H1 (cell line): ENCODE measurements around the gene FHIT. TPM values are rescaled to one million over a fixed set of nuclear protein-coding genes. Genes with fewer than 3 reads are reported as not detected.

Source experiments
- BCL11A ChIP-seq, 2 experiments: IDR thresholded peaks; one replicate each; pipeline ENCODE4 v1.6.1; 2011; ENCODE audit warnings: low read depth in 2 of 2, low read length in 2 of 2, mild to moderate bottlenecking in 2 of 2
- CHD1 ChIP-seq: IDR thresholded peaks from 2 replicates; pipeline ENCODE4 v1.6.1; 2012; ENCODE audit warnings: low read depth, low read length, improper control_type of control experiment
- CHD7 ChIP-seq: fragments of 300-600 bp; sonication (generic); IDR thresholded peaks from 2 replicates; pipeline ENCODE4 v1.7.1; 2012; ENCODE audit warnings: low read length, moderate library complexity, mild to moderate bottlenecking, inconsistent platforms; ENCODE audit not compliant: insufficient replicate concordance
- MAFK ChIP-seq: IDR thresholded peaks from 2 replicates; pipeline ENCODE4 v1.6.1; 2012; ENCODE audit warnings: low read depth, mild to moderate bottlenecking, improper control_type of control experiment, low read length
- POU5F1 ChIP-seq: IDR thresholded peaks from 2 replicates; pipeline ENCODE4 v1.6.1; 2011; ENCODE audit warnings: low read depth, mild to moderate bottlenecking, low read length, moderate library complexity
- SIN3A ChIP-seq, 2 experiments: IDR thresholded peaks in 1 of 2; conservative IDR thresholded peaks in 1 of 2; 2 replicates each; pipeline ENCODE4 v1.6.1; 2011 to 2012; ENCODE audit warnings: low read length in 2 of 2, improper control_type of control experiment in 1 of 2, low read depth in 1 of 2, mild to moderate bottlenecking in 1 of 2
- polyA plus RNA-seq, 7 experiments: library from polyadenylated mRNA; depleted of rRNA in 3 of 7; stranded (reverse) in 5 of 7; unstranded in 2 of 7; fragments of >200 nt in 5 of 7; fragments of 200-250 nt in 2 of 7; gene quantifications; 1 replicate in 5 of 7; 2 replicates in 1 of 7; 4 replicates in 1 of 7; pipeline versions ENCODE4 v1.2.1 to v1.2.3, GENCODE V29; 2011 to 2013; ENCODE audit warnings: missing spikeins in 2 of 7, mixed read lengths in 2 of 7
- total RNA-seq: library from RNA; stranded (reverse); fragmentation: NEBNext Ultra II Directional; extraction: Animal tissue kit (Norgen Biotek cat#: 25700); gene quantifications from 2 replicates; pipeline ENCODE4 v1.2.1, GENCODE V29; 2021

The FHIT gene
- total and polyA plus RNA-seq, 2 of the 8 experiments (the other 6 are each of a cell fraction or from before 2014, with no cell fraction given): 1.2 to 3.2 TPM

GRCh38 chr3:61177450-61177849, 73.8 kb downstream of the FHIT start (continued):
- TF ChIP-seq CHD7 (no peak), CHD1 (no peak), BCL11A (IDR thresholded peaks at IDR 0.05; ENCODE audit: low read depth in 2 of 2, low read length in 2 of 2) (no peak), SIN3A (conservative IDR thresholded peaks at IDR 0.05 in 1 of 2, IDR thresholded peaks at IDR 0.05 in 1 of 2; ENCODE audit: low read depth in 1 of 2, low read length in 2 of 2) (no peak), MAFK (no peak), POU5F1 (no peak)
